HG02840 (cell line): ENCODE measurements around the gene CSMD2.

Experiments
- ATAC-seq: cut with Tn5 transposase; IDR thresholded peaks from one replicate; pipeline ENCODE4 v1.9.1; 2021; ENCODE audit warnings: mild to moderate bottlenecking, moderate library complexity, moderate number of reproducible peaks; ENCODE audit not compliant: unreplicated experiment, low FRiP score

The CSMD2 gene

GRCh38 chr1:33876970-33877650, 287.9 kb downstream of the CSMD2 start:
- ATAC-seq, result no peak

DNA sequence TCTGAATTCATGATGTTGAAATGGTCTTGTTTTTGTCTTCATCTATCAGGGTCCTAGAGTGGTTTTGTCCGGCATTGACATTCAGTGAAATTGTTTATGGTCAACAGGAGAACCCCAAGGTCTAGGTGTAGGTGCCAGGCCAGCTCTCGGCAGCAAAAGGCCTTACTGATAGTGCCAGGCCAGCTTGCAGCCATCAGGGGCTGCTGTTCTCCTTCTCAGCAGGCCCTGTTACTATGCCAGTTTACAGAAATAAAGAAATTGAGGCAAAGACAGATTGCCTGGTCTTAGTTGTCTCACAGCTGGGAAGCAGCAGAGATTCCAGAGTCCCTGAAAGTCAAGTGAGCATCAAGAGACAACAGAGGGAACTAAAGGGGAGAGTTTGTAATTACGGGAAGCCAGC, 289.2 kb downstream of the CSMD2 start:
- no peak for ATAC-seq

DNA sequence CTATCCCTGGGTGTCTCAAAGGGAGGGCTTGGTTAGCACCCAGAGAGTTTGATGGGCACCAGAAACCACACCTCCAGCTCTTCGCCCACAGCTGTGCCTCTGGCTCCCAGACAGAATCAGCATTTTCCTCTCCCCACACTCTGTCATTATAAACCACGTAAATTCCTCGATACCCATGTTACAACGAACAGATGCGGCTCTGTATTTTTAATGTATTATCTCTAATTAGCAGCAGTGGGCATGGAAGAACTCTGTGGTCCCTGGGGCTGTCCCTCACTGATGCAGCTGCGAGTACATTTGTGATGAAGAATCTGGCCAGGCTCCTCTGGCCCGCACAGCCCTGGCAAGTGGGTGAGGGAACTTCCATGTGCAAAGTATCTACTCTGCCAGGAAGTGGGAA, 290.4 kb downstream of the CSMD2 start:
- ATAC-seq, result no peak

DNA sequence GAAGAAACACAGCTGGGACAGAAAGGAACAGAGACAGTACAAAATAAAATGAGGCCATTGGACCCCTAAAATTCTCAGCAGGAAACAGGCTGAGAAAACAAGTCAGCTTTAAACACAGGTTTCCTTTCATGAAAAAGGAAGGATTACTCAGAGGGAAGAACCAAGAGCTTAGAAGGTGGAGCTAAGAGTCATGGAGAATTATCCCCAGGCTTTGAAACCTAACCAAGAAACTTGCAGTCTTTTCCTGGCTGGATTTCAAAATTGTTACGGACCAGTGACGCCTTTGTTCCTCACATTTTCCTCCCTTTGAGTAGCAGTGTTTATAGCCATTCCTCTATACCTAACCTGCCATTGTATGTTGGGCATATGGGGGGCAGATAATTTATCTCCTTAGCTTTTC, 292.3 kb downstream of the CSMD2 start:
- ATAC-seq, result no peak

DNA sequence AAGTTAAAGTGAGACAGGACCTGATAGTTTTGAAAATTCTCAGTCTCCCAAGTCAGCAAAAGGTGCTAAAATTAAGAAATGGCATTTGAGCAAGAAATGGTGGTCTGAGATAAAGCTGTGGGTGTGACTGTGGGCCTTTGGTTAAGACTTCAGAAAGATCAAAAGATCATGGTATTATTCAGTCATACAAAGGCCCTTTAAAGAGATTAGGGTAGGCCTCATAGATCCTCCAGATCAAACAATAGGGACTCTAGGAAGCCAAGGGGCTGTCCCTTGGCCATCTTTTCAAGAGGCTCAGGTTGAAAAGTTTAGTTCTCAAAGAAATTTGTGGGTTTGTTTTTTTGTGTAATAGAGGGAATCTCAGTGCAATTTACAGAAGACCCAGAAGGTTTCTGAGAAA, 292.8 kb downstream of the CSMD2 start:
- ATAC-seq, result no peak

- no peak for ATAC-seq
Measured at GRCh38 chr1:33867684-33868083, 297.3 kb downstream of the CSMD2 start.

- ATAC-seq, result no peak
Measured at GRCh38 chr1:33866281-33866680, 298.7 kb downstream of the CSMD2 start.

DNA sequence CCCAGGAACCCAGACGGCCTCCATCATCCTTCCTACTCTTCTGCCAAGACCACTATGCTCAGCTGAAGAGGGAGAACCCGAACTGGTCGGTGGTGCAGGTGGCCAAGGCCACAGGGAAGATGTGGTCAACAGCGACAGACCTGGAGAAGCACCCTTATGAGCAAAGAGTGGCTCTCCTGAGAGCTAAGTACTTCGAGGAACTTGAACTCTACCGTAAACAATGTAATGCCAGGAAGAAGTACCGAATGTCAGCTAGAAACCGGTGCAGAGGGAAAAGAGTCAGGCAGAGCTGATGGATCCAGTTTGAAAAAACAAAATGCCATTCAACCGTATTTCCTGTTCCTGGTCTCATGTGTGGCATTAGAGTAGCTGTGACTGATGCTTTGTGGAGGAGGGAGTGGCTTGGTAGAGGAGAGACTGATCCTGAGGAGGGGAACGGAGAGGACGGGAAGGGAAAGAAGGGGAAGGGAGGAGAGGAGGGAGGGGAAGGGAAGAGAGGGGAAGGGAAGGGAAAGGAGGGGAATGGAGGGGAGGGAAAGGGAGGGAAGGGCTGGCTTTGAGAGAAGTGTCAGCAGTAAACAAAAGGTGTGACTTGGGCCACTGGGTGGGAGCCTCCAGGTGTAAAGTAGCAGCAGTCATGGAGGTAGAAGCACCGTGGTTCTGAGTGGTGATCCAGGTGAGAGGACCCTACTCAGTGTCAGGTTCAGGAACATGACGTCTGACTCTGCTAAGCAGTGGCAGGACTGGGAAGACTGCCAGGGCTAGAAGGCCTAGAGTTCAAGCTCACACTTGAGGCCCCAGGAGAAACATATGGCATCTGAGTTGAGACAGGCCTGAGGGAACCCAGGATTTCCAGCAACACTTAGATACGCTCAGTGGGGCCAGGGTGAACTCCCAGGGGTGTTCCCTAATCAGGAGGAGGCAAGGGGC, 300.3 kb downstream of the CSMD2 start:
- ATAC-seq, result no peak

DNA sequence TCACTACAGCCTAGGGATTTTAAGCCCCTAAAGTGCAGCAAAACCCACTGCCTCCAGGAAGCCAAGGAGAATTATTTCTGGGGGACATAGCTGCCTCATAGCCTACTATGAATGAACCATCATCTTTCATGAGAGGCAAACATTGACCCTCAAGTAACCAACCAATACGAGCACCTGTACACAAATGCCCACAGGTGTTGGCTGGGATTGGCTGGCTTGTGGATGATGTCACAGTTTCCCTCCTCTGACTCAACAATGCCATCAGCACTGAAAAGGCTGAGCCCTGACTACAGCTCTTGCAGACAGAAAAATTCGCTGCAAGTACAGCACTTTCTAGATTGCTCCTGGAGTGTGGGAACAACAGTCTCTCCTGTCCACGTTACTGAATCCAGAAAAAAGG, 301.3 kb downstream of the CSMD2 start, which contains the start of gene HMGB4:
HMGB4 (plus strand) TSS at position 301 of the 400 bp plus-strand sequence. CDS start 113 bp downstream, outside the sequence.
- ATAC-seq, result no peak

- ATAC-seq, result no peak
Measured at GRCh38 chr1:33860671-33861070, 304.4 kb downstream of the CSMD2 start.

- no peak for ATAC-seq
Measured at GRCh38 chr1:33854091-33854490, 310.9 kb downstream of the CSMD2 start.

GRCh38 chr1:33853431-33853830, 311.6 kb downstream of the CSMD2 start:
- ATAC-seq, result no peak

GRCh38 chr1:33852711-33853110, 312.3 kb downstream of the CSMD2 start:
- ATAC-seq, result no peak

GRCh38 chr1:33850481-33850880, 314.5 kb downstream of the CSMD2 start:
- no peak for ATAC-seq

GRCh38 chr1:33849211-33849610, 315.8 kb downstream of the CSMD2 start:
- ATAC-seq, result no peak

DNA sequence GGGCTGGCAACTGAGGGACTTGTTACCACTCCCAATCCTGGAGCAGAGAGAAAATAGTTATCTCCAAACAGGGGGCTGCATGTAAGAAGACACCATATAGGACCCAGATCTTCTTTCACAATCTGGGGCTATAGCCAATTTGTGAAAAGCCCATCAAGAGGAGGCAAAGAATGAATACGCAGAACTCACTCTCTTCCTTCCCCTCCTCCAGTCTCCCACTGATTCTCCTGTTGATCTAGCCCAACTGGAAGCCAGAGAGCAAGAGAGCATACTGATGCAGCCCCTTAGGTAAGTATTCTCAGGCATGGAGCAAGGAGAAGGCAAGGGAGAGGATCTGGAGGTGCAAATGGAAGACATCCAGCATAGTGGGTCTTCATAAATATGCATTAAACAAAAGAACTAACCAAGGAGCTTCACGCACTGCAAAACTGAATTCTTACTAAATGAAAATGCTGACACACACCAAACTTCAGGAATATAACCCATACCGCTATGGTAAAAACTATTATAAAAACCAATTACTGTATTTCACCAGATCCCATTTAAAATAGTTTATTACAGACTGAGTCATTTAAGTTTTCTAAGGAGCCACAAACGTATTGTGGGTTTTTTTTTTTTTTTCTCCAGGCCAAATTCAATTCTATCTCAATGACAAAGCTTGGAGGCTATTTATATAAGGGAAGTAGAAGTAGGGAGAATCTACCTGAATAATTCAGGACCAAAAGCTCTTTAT, 316.7 kb downstream of the CSMD2 start:
- no peak for ATAC-seq

DNA sequence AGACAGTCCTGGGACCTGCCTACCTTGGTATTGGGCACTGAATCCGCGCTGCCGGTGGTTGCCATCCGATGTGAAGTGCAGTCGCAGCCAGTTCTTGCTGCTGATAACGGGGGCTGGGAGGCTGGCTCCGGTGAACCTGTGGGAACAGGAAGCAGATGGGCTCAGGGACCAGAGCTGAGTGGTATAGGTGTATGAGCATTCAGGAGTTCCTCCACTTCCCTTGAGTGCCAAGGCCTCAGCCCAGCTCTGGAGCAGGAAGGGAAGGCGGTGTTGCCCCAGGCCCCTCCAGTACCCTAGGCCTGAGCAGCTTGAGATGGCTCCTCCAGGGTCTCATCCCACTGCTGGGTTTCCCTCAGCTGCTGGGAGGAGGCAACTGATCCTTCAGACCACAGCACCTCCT, 318.2 kb downstream of the CSMD2 start:
- no peak for ATAC-seq

GRCh38 chr1:33844166-33844565, 320.9 kb downstream of the CSMD2 start:
- ATAC-seq, result no peak

- ATAC-seq, result no peak
Measured at GRCh38 chr1:33842348-33842747, 322.7 kb downstream of the CSMD2 start.

DNA sequence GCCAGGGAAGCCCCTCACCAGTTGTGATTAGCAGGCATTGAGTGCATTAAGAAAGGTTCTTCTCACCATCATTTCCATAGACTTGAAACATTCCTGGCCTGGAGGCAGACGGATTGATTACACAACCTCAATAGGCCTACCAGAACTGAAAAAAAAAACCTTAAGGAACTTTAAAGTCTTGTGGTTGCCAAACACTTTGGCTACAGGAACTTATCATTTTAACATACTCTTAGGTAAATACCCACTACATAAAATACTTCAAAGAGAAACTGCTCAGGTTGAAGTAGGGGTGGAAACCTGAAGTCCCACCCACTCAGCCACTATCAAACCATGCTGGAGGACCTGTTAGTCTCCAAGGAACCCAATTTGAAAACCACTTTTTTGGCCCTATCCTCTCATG, 323.5 kb downstream of the CSMD2 start:
- no peak for ATAC-seq

DNA sequence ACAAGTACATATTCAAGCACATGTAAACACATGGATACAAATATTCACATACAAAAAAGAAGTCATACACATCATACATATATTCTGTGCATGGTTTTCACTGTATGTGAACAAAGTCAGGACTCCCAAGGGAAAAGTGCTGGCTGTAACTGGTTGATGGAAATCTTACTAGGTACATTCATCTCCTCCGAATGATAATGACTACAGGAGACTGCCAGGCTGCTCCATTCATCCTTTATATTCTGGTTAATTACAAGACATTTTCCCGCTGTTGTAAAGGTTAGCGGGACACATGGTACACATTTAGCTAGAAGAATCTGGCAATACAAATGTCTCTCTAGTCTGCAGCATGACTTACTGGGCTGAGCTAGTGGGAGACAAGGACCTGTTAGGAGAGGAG, 327.4 kb downstream of the CSMD2 start:
- no peak for ATAC-seq
